Activated T-cell treated with anti-CD3 and anti-CD28 coated beads for 1 hour (primary cell): ENCODE measurements around the gene GLUL.
A peak's percentile ranks its signal among the peaks of the same experiment; 100 is the strongest.

Source experiments
- DNase-seq: peaks from one replicate; pipeline ENCODE4 v3.0.0-alpha.2; 2020; ENCODE audit warnings: low read depth

The GLUL gene

GRCh38 chr1:182391362-182392049 lies at the start of gene GLUL:
Gene GLUL (minus strand): TSS chr1:182391790. CDS start chr1:182388737, 3,053 bp downstream.
- peak; percentile 47 for DNase-seq

GRCh38 chr1:182438326-182438725 lies 46.7 kb upstream of the GLUL start:
- DNase-seq: no peak

GRCh38 chr1:182433580-182433979 lies 42.0 kb upstream of the GLUL start:
- no peak for DNase-seq

- no peak for DNase-seq
Measured at GRCh38 chr1:182431278-182431677, 39.7 kb upstream of the GLUL start.

- DNase-seq: no peak
Measured at GRCh38 chr1:182430263-182431068, 38.9 kb upstream of the GLUL start.

- DNase-seq: no peak
Measured at GRCh38 chr1:182428043-182428442, 36.5 kb upstream of the GLUL start.

- DNase-seq: no peak
Measured at GRCh38 chr1:182426442-182427430, 35.1 kb upstream of the GLUL start.

- DNase-seq: no peak
Measured at GRCh38 chr1:182415789-182416188, 24.2 kb upstream of the GLUL start.

GRCh38 chr1:182413969-182414368 lies 22.4 kb upstream of the GLUL start:
- no peak for DNase-seq

GRCh38 chr1:182413486-182413885 lies 21.9 kb upstream of the GLUL start:
- no peak for DNase-seq

- DNase-seq: no peak
Measured at GRCh38 chr1:182410620-182411273, 19.2 kb upstream of the GLUL start.

GRCh38 chr1:182410138-182410537 lies 18.5 kb upstream of the GLUL start:
- no peak for DNase-seq

GRCh38 chr1:182408435-182409075 lies 17.0 kb upstream of the GLUL start:
- DNase-seq: no peak

GRCh38 chr1:182407724-182408123 lies 16.1 kb upstream of the GLUL start:
- DNase-seq: no peak

- no peak for DNase-seq
Measured at GRCh38 chr1:182406012-182406411, 14.4 kb upstream of the GLUL start.

- DNase-seq: no peak
Measured at GRCh38 chr1:182405578-182405977, 14.0 kb upstream of the GLUL start.

GRCh38 chr1:182404781-182405180 lies 13.2 kb upstream of the GLUL start:
- no peak for DNase-seq

GRCh38 chr1:182400567-182400966 lies 9.0 kb upstream of the GLUL start, which contains the start of gene TEDDM1:
Gene TEDDM1 (minus strand): TSS chr1:182400667. CDS start chr1:182400485, 182 bp downstream.
- no peak for DNase-seq

- no peak for DNase-seq
Measured at GRCh38 chr1:182397653-182398393, 6.2 kb upstream of the GLUL start.

- no peak for DNase-seq
Measured at GRCh38 chr1:182395906-182396305, 4.3 kb upstream of the GLUL start.
